ENCODE data around the gene NDUFS8.
A peak's percentile ranks its signal among the peaks of the same experiment; 100 is the strongest.
"Not testable (repeated sequence)": the region's sequence is repeated elsewhere in the genome, so short reads cannot be mapped to it uniquely, and the experiment has no call there.

NDUFS8 gene

DNA sequence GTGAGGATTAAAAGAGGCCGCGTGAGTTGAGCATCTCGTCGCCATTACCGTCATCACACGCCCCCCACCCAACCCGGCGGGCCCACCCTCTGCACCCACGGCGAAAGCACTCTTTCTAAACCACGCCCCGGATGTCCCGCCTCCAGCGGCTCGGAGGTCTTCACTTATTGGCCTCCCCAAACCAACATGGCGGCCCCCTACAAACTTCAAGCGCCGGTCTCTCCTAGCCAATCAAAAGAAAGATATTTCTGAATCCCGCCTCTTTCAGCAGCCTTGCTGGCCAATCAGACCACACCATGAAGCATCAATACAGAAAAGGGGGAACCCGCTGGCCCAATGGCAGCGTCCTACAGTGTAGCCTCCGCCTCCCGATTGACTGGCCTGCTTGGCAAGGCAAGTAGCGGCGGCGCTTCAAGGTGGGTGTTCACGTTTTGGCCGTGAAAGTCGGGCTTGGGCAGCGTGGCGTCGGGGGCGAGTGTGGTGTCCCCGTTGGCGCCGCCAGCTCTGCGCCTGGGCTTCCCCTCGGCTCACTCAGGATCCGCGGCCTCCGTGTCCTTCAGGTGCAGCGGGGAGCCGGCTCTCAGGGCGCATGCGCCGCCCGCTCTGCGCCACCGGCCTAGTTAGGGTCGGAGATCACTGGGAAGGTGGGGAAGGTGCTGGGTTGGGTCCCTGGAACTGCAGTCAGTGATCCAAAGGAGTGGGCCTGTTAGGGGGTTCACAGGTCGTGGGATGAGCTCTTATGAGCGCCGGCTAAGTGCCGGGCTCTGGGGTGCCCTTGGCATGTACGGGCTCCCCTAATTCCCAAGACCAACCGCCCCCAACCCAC is at the start of gene NDUFS8:
Gene NDUFS8, plus strand, starts transcription at position 364 of the 826 bp plus-strand sequence. CDS start 1,471 bp downstream, outside the sequence.
- peak; percentile 92 to 94 for DNase-seq (ENCODE audit: low read depth in 2 of 2)

DNA sequence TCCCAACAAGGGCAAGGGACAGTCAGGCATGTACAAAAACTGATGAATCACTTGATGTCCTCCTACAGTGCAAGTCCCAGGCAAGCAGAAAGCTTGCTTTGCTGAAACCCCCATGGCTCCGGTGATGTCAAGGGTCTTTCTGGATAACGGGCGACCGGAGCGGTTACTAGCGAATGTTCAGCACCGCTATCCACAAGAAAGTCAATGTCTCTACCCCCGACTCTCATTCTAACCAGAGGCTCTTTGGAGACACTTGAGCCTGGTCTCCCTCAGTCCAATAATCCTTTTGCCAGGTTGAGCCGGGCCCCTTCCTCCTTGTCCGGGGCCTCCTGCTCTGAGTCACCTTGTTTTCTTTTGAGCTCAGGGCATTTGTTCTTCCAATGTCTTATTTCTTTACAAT is 49.3 kb upstream of the NDUFS8 start:
- DNase-seq (ENCODE audit: low read depth in 2 of 2), result not testable (repeated sequence)

DNA sequence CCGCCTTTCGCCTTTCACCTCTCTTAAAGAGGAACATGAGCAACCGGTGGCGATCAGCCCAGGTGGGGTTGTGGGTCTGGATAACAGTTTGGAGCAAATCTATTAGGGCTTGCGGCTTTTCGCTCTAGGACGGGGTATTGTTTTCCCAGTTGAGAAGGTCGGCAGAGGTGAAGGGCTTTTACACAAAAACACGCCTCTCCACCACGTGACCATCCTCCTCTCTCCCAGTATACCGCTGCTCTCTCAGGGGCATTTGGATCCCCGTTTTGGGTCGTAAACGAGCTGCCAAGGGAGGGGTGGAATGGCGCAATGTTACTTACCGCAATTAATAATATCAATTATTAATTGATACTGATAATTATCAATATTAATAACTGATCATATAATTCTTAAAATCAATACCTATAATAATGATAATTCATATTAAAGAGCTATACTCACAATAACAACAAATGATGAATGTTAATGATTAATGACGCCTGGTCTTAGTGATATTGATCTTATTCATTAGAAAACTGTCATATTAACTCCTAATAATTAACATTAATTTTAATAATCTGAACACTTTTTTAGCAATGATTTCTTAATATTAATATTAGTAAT is 48.1 kb upstream of the NDUFS8 start:
- not testable (repeated sequence) for DNase-seq (ENCODE audit: low read depth in 2 of 2)

- DNase-seq (ENCODE audit: low read depth in 2 of 2), result no peak
These were observed 46.5 kb upstream of the NDUFS8 start for GRCh38 chr11:67983951-67984350.

DNA sequence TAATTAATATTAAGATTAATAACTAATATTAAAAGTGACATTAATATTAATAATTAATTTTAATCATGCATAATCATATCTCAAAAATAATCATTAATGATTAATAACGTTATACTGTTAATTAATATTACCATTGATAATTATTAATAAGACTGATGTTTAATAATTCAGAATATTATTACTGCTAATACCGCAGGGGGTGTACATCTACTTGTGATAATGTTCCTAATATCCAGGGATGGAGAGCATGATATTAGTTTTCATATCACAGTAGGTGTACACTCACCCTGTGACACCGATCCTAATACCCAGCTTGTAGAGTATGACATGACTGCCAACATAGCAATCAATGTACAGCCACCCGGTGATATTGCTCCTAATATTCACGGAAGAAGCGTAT is 45.2 kb upstream of the NDUFS8 start:
- DNase-seq (ENCODE audit: low read depth in 2 of 2), result not testable (repeated sequence)

- DNase-seq (ENCODE audit: low read depth in 2 of 2), result not testable (repeated sequence)
These were observed 39.7 kb upstream of the NDUFS8 start for GRCh38 chr11:67990546-67991346.

DNA sequence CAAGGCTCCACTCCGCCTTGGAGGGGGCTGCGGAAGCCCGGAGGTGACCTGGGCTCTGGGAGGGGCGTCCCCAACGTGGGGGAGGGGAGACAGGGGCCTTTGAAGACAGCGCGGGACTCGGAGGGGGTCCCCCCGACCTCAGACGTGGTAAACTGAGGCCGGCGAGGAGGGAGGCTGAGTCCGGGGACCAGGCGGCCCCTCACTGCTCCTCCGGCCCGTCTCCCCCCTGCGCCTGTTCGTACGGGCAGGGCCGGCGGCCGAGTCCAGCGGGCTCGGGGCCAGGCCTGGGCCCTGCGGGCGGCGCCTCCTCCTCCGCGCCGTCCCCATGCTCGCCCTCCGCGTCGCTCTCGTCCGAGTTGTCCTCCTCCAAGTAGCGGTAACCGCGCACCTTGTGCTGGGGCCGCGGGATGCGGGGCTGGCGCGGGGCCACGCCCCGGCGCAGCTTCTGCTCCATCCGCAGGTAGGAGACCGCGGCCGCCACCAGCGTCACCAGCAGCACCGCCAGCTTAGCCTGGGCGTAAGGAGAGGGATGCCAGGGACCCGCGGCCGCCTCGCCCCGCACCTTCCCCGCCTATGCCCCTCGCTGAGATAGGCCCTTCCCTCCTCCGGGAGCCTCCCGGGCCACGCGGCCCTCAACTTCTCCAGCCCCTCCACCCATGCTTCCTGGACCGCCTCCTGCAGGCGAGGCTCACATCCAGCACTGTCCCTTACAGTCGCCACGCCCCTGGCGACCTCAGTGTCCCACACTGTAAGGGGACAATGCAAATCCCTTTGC is 38.9 kb upstream of the NDUFS8 start:
- DNase-seq (ENCODE audit: low read depth in 2 of 2), result not testable (repeated sequence)

- peak in 1 of 2 donors; percentile 25 for DNase-seq (ENCODE audit: low read depth in 2 of 2)
These were observed 36.7 kb upstream of the NDUFS8 start for GRCh38 chr11:67993821-67994220.

DNA sequence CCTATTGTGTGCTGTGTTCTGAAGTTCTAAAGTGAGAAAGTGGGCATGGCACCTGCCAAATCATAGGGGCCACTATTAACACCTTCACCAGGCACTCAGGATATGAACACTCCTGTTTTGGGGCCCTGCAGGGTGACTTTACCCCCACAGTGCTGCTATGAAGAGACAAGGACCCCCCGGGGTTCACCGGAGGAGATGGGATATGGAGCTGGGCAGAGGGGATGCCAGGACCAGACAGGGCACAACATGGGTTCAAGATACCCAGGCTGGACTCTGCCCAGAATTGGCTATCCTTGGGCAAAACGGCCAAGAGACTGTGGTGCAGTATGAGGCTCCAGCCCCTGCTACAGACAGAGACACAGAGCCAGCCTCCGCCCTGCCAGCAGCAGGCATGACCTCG is 36.1 kb upstream of the NDUFS8 start:
- not testable (repeated sequence) for DNase-seq (ENCODE audit: low read depth in 2 of 2)

DNA sequence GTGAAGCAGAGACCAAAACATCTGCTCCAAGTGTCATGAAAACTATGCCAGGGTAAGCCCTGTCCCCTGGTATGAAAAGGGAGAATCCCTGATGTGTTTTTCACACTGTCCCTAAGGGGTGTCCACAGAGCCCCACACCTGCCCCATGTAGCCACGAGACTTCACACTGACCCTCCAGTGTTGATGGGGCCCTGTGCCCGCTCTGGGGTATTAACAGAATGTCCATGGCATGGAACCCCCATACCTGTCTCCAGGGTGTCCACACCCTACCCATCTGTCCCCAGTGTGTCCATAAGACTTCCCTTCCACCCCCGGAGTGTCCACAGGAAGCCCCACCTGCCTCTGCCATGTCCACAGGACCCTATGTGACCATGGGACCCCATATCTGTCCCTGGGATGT is 35.4 kb upstream of the NDUFS8 start:
- not testable (repeated sequence) for DNase-seq (ENCODE audit: low read depth in 2 of 2)

- DNase-seq (ENCODE audit: low read depth in 2 of 2), result not testable (repeated sequence)
These were observed 34.9 kb upstream of the NDUFS8 start for GRCh38 chr11:67995579-67995978.

GRCh38 chr11:67996051-67996450 is 34.4 kb upstream of the NDUFS8 start:
- no peak for DNase-seq (ENCODE audit: low read depth in 2 of 2)

DNA sequence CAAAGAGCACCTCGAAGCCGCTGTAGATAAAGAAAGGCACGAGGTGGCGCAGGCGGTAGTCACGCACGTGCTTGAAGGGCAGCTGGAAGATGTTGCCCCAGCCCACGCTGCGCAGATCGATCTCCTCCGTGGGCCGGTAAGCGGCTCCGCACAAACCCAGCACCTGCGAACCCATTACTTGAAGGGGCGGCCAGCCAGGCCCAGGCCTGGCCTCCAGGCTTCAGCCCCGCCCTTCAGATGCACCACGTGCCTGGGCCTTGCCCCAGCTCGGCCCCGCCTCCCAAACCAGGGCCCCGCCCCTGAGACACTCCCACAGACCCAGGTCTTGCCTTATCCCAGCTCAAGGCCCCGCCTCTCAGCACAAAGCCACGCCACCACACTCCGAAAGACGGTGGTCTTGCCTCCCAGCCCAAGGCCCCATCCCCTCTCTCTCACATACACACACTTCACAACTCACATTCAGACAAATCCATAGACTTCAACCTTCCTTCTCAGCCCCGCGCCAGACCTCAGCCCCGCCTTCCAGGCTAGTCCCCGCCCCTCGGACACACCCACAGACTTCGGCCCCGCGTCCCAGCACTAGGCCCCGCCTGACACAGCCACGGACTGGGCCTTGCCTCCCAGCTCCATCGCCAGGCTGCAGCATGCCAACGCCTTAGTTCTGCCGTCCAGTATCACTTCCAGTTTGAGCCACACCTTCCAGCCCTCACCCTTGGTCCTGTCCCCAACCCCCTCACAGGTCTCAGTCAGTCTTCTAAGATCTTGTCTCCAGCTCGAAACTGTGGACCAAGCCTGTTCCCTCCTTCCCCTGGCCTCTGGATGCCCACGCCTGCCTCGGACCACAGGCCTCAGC is 33.6 kb upstream of the NDUFS8 start:
- peak in 1 of 2 donors; percentile 49 for DNase-seq (ENCODE audit: low read depth in 2 of 2)

GRCh38 chr11:67997475-67997921 is 33.0 kb upstream of the NDUFS8 start:
- DNase-seq (ENCODE audit: low read depth in 2 of 2), result no peak

GRCh38 chr11:67998150-67999045 is 32.1 kb upstream of the NDUFS8 start:
- no peak for DNase-seq (ENCODE audit: low read depth in 2 of 2)

GRCh38 chr11:67999201-67999629 is 31.3 kb upstream of the NDUFS8 start:
- DNase-seq (ENCODE audit: low read depth in 2 of 2), result no peak

GRCh38 chr11:67999704-68000103 is 30.8 kb upstream of the NDUFS8 start:
- no peak for DNase-seq (ENCODE audit: low read depth in 2 of 2)

GRCh38 chr11:68002575-68002937 is 27.9 kb upstream of the NDUFS8 start:
- no peak for DNase-seq (ENCODE audit: low read depth in 2 of 2)
